ENCODE data around the gene MEIS1. TPM values are rescaled to one million over a fixed set of nuclear protein-coding genes. Genes with fewer than 3 reads are reported as not detected.
"Not testable (repeated sequence)": the region's sequence is repeated elsewhere in the genome, so short reads cannot be mapped to it uniquely, and the experiment has no call there.

MEIS1 gene
- total RNA-seq, 2 experiments from 2014 or later: 5.4 to 7.3 TPM

DNA sequence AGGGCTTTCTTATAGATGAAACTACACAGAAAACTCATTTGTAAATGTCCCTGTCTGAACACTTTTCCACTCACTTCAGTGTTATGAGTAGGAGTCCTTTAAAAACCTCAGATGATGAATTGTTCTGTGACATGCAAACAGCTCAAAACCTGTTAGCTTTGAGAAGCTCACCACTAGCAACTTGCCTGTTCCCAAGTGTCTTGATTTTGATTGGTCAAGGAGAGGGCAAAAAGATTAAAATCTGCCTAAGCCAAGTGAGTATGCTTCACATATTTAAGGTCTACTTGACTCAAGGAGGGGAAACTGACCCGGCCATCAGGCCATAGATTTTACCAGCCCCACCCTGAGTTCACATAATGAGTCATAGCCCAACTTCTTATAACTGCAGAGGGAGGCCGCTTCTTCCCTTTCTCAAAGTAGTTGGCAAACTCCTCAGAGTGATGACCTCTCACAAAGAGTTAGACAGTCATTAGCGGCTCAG, 45.2 kb upstream of the MEIS1 start:
- no peak overlapping the region for H3K4me2 ChIP-seq (ENCODE audit: low read length)

DNA sequence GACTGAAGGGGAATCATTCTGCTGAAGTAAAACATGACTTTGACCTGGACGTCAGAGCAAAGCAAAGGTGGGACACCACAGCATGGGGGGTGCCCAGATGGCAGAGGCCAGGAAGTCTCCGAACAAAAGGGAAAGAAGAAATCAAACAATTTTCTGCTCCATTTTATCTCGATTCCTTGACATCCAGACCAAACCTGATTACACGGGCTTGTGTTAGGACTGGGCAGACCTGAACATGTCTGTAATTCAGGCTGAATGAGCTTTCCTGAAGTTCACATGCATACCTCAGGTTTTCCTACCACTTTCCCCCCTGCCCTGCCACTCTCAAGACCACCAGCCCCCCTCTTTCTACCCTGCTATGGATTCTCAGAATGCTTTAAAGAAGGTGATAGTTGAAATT, 44.8 kb upstream of the MEIS1 start:
- TF ChIP-seq EZH2phosphoT487 (IDR thresholded peaks at IDR 0.05; ENCODE audit: borderline replicate concordance, low read depth, low read length): no peak
- TF ChIP-seq, protein P1, sequence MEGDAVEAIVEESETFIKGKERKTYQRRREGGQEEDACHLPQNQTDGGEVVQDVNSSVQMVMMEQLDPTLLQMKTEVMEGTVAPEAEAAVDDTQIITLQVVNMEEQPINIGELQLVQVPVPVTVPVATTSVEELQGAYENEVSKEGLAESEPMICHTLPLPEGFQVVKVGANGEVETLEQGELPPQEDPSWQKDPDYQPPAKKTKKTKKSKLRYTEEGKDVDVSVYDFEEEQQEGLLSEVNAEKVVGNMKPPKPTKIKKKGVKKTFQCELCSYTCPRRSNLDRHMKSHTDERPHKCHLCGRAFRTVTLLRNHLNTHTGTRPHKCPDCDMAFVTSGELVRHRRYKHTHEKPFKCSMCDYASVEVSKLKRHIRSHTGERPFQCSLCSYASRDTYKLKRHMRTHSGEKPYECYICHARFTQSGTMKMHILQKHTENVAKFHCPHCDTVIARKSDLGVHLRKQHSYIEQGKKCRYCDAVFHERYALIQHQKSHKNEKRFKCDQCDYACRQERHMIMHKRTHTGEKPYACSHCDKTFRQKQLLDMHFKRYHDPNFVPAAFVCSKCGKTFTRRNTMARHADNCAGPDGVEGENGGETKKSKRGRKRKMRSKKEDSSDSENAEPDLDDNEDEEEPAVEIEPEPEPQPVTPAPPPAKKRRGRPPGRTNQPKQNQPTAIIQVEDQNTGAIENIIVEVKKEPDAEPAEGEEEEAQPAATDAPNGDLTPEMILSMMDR (conservative IDR thresholded peaks at IDR 0.05; ENCODE audit: low read length): no peak
- Histone ChIP-seq H3K4me3 (ENCODE audit: low read depth, low read length, poor library complexity, severe bottlenecking) (no peak overlapping the region), H3K36me3 (ENCODE audit: insufficient read depth, low read length) (no peaks in the 10 kb centered on the region), H3K9me3 (ENCODE audit: low read length) (no peaks in the 10 kb centered on the region), H4K20me1 (ENCODE audit: insufficient read depth, low read length) (no peaks in the 10 kb centered on the region), H3K79me2 (ENCODE audit: insufficient read depth, low read depth, low read length) (no peaks in the 10 kb centered on the region), H3K9me2 (ENCODE audit: insufficient read depth, low read length) (no peaks in the 10 kb centered on the region), H2AFZ (ENCODE audit: low read length) (no peak overlapping the region), H3K4me1 (ENCODE audit: insufficient read depth, low read length, poor library complexity, severe bottlenecking) (no peaks in the 10 kb centered on the region), H3K4me2 (ENCODE audit: low read length) (no peak overlapping the region), H3K27ac (ENCODE audit: low read depth, low read length, poor library complexity, severe bottlenecking) (no peak overlapping the region)
- no peak for DNase-seq (ENCODE audit: low spot score)
- intact Hi-C loops (cut with micrococcal nuclease; ENCODE audit: unreplicated experiment): no loop called here
- CTCF ChIA-PET (ENCODE audit: unreplicated experiment): no interaction called here
- BruUV-seq (replicated peaks): no TSS peak
- POLR2A ChIA-PET: interaction anchor here (0.5 kb wide), 1 partner anchor 1198 kb away, joined by 4 read pairs; no protein-coding TSS in a partner anchor

More for the DNA sequence above, 45.2 kb upstream of the MEIS1 start:
- DNase-seq (ENCODE audit: low spot score): no peak
- Histone ChIP-seq H3K4me3 (ENCODE audit: low read depth, low read length, poor library complexity, severe bottlenecking) (no peak overlapping the region), H3K27ac (ENCODE audit: low read depth, low read length, poor library complexity, severe bottlenecking) (no peak overlapping the region), H3K9me3 (ENCODE audit: low read length) (no peaks in the 10 kb centered on the region), H4K20me1 (ENCODE audit: insufficient read depth, low read length) (no peaks in the 10 kb centered on the region), H3K36me3 (ENCODE audit: insufficient read depth, low read length) (no peaks in the 10 kb centered on the region), H3K79me2 (ENCODE audit: insufficient read depth, low read depth, low read length) (no peaks in the 10 kb centered on the region), H3K9me2 (ENCODE audit: insufficient read depth, low read length) (no peaks in the 10 kb centered on the region), H2AFZ (ENCODE audit: low read length) (no peak overlapping the region), H3K4me1 (ENCODE audit: insufficient read depth, low read length, poor library complexity, severe bottlenecking) (no peaks in the 10 kb centered on the region)
- TF ChIP-seq EZH2phosphoT487 (IDR thresholded peaks at IDR 0.05; ENCODE audit: borderline replicate concordance, low read depth, low read length): no peak
- TF ChIP-seq, protein P1 (conservative IDR thresholded peaks at IDR 0.05; ENCODE audit: low read length): no peak
- BruUV-seq (replicated peaks): no TSS peak
- CTCF ChIA-PET (ENCODE audit: unreplicated experiment): no interaction called here
- POLR2A ChIA-PET: no interaction called here
- intact Hi-C loops (cut with micrococcal nuclease; ENCODE audit: unreplicated experiment): no loop called here

GRCh38 chr2:66390811-66391210, 44.1 kb upstream of the MEIS1 start:
- Histone ChIP-seq H3K4me2 (ENCODE audit: low read length) (no peak overlapping the region), H4K20me1 (ENCODE audit: insufficient read depth, low read length) (no peaks in the 10 kb centered on the region), H3K79me2 (ENCODE audit: insufficient read depth, low read depth, low read length) (no peaks in the 10 kb centered on the region), H3K4me1 (ENCODE audit: insufficient read depth, low read length, poor library complexity, severe bottlenecking) (no peaks in the 10 kb centered on the region), H3K36me3 (ENCODE audit: insufficient read depth, low read length) (no peaks in the 10 kb centered on the region), H3K9me2 (ENCODE audit: insufficient read depth, low read length) (no peaks in the 10 kb centered on the region), H3K4me3 (ENCODE audit: low read depth, low read length, poor library complexity, severe bottlenecking) (no peak overlapping the region), H2AFZ (ENCODE audit: low read length) (no peak overlapping the region), H3K9me3 (ENCODE audit: low read length) (no peaks in the 10 kb centered on the region), H3K27ac (ENCODE audit: low read depth, low read length, poor library complexity, severe bottlenecking) (no peak overlapping the region)
- intact Hi-C loops (cut with micrococcal nuclease; ENCODE audit: unreplicated experiment): no loop called here
- no TSS peak for BruUV-seq (replicated peaks)
- ChIA-PET POLR2A (no interaction called here), CTCF (ENCODE audit: unreplicated experiment) (no interaction called here)
- no peak for DNase-seq (ENCODE audit: low spot score)
- no peak for TF ChIP-seq EZH2phosphoT487 (IDR thresholded peaks at IDR 0.05; ENCODE audit: borderline replicate concordance, low read depth, low read length)
- TF ChIP-seq, protein P1 (conservative IDR thresholded peaks at IDR 0.05; ENCODE audit: low read length): no peak

GRCh38 chr2:66391240-66391639, 43.7 kb upstream of the MEIS1 start:
- H3K4me2 ChIP-seq (ENCODE audit: low read length); CTCF ChIA-PET (ENCODE audit: unreplicated experiment); H3K4me1 ChIP-seq (ENCODE audit: insufficient read depth, low read length, poor library complexity, severe bottlenecking); H2AFZ ChIP-seq (ENCODE audit: low read length); H3K4me3 ChIP-seq (ENCODE audit: low read depth, low read length, poor library complexity, severe bottlenecking); BruUV-seq (replicated peaks); H3K27ac ChIP-seq (ENCODE audit: low read depth, low read length, poor library complexity, severe bottlenecking); H3K79me2 ChIP-seq (ENCODE audit: insufficient read depth, low read depth, low read length); H3K36me3 ChIP-seq (ENCODE audit: insufficient read depth, low read length); intact Hi-C loops (cut with micrococcal nuclease; ENCODE audit: unreplicated experiment); DNase-seq (ENCODE audit: low spot score); H3K9me3 ChIP-seq (ENCODE audit: low read length); H4K20me1 ChIP-seq (ENCODE audit: insufficient read depth, low read length); POLR2A ChIA-PET; H3K9me2 ChIP-seq (ENCODE audit: insufficient read depth, low read length): not testable (repeated sequence)
